ENCODE measurements around the gene POFUT2.
"Not testable (repeated sequence)": the region's sequence is repeated elsewhere in the genome, so short reads cannot be mapped to it uniquely, and the experiment has no call there.

POFUT2 gene

DNA sequence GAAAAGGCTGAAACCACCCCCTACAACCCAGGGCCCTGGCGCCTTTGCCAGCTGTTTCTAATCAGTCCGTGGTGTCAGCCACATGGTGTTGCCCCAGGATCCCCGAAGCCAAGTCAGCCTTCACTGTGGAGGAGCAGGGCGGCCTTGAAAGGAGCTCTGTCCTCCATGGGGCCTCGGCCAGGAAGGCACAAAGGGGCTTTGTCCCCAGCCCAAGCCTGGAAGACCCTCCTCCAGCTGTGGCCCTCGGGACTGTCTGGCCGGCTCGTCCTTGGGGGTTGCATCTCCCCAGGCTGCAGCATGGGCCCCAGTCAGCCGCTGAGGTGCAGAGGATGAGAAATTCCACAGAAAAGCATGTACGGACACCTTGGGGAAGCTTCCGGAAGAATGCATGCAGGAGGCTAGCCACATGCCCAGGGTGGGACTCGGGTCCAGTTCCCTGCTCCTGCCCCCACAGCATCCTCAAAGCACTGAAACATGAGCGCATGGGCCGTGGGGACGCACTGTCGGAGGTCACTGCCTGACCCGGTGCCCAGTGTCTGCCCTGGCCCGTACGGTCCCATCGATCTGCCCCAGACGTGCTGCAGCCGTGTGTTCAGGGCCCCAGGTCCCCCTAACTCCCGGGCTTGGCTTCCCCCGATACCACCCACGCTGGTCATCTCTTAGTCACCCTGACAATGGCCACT is 38.6 kb upstream of the POFUT2 start:
- no peak for DNase-seq (ENCODE audit: low spot score)

DNA sequence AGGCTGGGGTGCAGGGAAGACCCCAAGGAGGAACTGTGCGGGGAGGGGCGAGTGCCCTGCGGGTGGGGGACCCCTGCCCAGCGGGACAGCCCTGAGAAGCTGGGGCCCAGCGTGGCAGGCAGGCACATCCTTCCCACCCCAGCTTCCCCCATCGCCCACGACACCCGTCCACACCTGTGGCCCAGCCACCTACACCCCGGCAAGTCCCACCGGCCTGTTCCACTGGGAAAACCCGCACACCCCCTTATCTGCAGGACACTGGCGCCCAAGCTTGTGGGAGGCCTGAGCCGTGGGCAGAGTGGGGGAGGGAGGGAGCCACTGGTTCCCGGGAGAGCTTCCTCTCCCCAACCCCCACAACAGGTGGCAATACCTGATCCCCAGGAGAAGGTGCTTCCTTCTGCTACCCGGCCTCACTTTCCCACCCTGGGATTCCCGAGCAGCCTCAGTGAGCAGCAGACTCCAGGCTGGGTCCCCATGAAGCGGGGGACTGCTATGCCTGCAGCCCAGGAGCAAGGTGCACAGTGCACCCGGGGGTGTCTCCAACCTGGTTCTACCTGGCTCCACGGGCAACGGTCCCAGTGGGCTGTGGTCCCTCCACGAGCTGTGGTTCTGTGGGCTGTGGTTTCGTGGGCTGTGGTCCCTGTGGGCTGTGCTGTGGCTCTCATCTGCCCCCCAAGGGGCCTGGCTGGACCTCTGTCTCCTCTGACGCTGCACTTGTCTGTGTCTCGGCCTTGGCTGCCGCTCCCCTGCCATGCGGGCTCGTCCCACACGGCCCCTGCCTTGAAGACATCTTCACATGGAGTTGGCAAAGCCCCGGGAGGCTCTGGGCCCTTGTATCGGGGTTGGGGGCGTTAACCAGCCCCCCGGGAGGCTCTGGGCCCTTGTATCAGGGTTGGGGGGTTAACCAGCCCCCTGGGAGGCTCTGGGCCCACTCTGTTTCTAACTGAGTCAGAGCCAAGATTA is 37.8 kb upstream of the POFUT2 start:
- no peak for DNase-seq (ENCODE audit: low spot score)

DNA sequence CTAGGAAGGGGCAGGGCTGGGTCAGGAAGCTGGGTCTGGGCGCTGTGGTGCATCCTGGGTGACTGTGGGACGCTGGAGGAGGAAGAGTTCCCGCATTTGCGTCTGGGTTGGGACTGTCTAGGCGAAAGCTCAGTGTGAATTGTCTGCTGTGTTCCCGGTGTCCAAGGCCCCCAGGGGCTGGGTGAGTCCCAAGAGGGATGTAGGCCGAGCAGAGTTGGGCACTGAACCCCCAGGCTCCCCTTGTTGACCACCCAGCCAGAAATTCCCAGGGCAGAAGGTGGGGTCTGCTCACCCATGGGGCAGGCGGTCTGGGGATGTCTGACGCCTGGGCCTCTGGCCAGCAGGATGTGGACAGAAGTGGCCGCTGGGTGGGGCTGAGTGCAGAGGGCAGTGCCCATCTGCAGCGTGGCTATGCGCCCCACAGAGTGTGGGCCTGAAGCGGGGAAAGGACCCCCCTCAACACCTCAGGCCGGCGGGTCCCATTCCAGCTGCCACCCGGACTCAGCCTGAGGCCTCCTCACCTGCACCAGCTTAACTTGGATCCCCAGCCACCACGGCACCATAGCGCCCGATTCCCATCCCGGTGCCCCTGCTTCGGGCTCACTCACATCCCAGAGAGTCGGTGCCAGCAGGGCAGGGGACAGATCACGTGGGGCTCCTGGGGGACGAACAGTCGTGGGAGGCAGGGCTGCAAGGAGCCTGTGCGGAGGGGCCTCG is 37.0 kb upstream of the POFUT2 start:
- peak; percentile 32 for DNase-seq (ENCODE audit: low spot score)

DNA sequence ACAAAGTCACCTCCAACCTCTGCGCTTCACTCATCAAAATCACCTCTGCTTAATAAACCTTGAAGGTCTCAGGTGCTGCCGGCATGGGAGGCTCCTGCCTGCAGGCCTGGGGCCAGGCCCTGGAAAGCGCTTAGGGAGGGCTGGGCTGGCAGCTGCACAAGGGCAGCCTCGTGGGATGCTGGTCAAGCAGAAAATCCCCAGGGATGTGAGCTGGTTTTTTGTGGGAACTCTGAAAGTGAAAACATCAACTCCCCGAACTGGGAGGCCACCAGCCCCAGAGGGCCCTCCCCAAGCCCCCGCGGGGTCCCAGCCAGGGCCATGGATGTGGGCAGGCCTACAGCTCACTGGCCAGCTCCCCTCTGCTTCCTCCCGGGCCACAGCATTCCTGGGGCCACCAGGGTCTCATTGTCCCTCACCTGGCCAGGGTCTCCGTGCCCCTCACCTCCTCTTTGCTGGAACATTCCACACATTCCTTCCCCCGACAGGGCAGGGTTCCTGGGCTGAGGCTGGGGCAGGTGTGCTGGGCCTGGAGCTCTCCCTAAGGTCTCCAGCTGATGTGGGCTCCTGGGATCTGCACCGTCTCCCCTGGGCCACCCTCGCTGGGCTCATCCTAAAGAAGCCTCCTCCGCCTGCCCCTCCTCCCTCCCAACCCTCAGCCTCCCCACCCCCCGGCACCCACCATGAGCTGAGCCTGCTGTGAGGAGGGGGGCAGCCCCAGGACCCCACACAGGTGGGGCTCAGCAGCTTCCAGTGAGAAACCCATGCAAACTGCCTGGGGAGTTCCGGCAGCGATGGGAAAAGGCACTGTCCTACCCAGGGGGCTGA is 36.0 kb upstream of the POFUT2 start:
- no peak for DNase-seq (ENCODE audit: low spot score)

DNA sequence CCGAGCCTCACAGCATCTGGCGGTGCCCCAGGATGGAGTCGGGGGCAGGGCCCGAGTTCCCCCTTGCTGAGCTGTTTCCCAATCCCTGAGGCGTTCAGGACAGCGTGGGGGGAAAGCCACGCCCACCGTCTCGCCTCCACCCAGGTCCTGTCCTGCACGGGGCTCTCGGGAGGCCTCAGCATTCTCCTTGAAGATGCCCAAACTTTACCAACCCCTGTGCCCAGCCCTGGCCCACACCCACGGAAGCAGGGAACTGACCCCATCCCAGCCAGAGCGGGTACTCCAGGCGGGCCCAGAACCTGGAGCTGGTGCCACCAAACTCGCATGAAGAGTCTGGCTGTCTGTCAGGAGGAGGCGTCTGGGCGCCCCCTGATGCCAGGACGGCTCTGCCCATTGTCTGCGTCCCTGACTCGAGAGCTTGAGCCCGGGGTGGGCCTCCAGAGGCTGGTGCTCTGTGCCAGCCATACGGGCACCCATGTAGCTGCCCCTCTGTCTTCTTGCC is 35.3 kb upstream of the POFUT2 start:
- DNase-seq (ENCODE audit: low spot score): no peak

DNA sequence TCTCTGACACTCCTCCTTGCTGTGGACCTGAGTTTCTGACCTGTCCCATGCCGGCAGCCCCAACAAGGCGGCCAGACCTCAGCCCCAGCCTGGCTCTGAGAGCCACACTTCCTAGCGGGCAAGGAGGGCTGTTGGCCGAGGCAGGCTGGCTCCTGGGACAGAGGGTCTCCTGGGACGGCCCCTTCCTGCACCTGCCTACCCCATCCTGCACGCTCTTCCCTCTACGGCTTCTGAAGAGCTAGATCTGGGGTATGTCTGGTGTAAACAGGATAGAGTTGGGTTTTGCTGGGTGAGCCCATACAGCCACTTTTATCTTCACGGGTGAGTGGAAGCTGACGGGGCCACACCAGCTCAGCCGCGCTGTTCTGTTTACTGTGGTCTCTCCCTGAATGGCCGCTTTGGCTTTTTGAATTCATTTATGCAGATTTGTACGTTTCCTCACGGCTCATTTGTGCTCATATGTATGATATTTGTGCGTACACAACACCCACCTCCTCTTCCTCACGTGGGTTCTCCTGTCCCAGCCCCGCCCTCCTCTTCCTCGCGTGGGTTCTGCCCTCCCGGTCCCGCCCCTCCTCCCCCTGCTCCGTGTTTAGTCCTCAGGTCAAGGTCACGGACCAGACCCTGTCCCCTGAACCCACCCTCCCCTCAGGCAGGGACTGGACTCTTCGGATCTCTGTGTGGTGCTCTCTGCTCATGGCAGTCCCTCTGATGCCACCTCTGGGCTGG is 34.7 kb upstream of the POFUT2 start:
- no peak for DNase-seq (ENCODE audit: low spot score)

DNA sequence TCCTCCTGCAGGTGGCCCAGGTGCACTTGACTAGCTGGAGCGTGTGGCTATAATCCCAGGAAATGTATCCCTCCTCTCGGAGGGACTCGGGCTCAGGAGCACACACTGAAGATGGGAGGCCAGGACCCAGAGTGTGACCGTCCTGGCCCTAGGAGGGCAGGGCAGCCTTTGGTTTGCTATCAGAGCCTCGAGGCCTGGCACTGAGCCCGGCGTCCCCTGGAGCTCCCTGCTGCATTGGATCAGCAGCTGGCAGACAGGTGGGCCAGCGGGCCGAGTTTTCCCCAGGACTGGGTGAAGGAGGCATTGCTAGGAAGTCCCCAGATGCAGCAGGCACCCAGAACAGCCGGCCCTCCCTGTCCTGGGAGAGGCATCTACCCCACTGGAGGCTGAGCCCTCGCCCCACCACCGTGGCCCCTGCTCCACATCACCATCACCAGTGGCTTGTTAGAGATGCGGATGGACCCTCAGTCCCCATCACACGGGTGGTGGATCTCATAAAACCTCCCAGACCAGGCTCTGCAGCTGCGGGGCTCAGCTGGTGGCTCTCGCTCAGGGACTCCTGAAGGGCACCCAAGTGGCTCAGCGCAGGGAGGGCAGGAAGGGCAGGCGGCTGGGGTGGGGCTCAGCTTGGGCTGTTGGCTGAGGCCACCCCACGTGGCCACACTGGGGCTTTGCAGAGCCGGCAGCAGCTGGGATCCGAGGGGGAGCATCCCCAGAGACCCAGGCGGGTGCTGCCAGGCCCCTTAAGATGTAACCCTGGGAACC is 32.7 kb upstream of the POFUT2 start:
- no peak for DNase-seq (ENCODE audit: low spot score)

DNA sequence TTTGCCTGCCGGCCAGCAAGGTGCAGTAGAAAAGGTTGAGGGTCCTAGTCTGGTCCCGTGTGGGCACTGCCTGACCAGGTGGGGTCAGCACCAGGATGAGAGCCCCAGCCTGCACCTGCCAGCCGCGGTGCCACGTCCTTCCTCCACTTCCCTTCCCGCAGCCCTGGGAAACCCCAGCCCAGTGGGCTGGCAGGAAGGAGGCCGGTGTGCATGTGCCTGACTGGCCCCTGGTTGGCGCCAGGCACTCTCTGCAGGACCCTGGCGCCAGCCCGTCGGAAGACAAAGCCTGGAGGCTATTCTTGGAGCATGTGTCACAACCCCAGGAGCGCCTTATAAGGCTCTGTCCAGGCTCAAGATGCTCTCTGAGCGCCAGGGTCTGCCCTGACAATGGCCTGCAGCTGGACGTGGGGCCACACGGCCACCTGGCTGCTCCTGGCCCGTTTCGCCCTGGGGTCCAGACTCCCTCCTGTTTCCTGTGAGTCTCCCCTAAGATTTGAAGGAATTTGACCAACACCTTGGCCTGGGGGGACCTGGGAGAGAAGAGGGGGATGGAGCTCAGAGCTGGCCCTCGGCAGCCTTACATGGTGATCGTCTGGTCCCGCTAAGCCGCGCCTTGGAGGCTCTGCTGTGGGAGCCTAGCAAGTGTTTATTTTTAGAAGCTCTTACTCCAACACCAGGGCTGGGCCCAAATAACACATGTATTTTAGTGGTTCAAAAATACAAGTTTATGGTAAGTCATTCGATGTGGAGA is 31.9 kb upstream of the POFUT2 start:
- no peak for DNase-seq (ENCODE audit: low spot score)

DNA sequence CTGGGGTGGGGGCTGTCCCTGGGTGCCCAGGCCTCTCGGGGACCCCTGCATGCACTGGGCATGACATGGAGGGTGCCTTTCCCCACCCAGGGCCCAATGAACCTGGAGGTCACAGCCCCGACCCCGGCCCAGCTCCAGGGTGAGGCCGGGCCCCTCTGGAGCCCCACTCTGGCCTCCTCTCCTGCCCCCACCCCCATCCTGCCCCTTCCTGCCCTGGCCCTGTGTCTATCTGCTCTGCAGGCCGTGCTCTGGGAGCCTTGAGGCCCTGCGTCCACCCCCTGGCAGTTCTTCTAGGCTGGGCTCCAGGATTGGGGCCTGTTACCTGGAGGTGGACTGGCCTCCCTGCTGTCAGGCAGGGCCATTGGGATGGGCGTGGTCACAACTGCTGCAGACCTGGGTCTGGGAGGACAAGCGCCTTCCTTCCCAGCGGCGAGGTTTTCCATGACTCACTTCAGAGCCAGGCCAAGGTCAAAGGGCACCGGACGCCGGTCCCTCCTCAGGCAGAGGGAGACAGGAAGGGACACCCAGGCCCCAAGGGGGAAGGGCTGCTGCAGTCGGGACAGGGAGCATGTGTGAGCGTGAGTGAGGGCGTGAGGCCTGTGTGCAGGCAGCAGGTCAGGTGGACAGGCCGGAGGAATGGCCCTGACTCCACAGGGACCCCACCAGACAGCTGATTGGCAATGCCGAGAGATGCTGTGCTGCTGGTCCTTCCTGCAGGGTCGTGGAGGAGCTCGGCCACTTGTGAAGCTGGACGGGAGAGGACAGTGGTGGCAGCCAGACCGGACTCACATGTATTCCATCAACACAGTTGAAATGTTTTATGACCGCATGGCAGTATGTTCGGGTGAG is 31.1 kb upstream of the POFUT2 start:
- DNase-seq (ENCODE audit: low spot score): no peak

DNA sequence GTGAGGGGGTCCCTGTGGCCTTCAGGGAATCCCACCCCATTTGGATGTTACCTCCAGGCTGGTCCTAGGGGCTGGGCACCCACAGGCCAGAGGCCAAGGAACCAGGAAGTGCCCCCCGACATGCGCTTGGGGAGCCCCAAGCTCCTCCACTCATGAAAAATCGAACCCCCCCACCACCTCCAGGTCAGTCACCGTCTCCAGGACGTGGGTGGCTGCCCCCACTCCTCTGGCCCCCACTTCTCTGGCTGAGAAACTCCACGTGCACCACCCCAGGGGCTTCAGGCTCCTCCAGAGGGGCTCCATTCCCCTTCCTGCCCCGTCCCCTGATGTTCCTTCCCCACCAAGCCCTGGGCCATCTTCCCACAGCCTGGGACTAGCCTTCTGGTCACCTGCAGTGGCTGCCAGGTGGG is 30.5 kb upstream of the POFUT2 start:
- DNase-seq (ENCODE audit: low spot score): no peak

DNA sequence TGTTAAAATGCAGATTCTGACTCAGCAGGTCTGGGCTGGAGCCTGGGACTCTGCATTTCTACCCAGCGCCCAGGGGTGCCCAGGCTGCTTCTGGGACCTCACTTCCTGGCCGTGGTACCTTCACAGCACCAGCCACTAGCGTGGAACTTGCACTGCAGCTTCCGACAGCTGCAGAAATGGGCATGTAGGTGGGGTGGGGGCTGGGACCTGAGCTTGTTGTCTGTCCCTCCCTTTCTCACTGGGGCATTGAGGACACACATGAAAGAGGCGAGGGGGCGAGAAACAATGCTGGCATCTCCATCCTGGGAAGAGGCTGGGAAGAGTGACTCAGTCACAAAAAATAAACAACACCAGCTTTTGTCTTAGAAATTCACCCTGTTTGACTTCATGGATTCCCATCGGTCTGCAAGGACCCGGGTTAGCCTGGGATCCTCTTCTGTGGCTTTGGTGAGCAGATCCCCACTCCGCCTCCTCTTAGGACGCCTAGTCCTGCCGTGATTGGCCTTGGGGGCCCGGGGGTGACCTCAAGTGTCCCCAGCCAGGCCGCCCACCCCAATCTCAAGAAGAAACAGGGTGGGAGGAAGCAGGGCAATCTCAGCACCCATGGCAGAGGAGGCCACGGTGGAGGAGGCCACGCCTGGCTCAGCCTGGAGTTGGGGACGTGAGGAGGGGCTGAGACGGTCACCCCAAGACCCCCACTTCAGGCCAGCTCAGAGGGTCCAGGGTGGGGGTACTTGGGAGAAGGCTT is 29.9 kb upstream of the POFUT2 start:
- no peak for DNase-seq (ENCODE audit: low spot score)

DNA sequence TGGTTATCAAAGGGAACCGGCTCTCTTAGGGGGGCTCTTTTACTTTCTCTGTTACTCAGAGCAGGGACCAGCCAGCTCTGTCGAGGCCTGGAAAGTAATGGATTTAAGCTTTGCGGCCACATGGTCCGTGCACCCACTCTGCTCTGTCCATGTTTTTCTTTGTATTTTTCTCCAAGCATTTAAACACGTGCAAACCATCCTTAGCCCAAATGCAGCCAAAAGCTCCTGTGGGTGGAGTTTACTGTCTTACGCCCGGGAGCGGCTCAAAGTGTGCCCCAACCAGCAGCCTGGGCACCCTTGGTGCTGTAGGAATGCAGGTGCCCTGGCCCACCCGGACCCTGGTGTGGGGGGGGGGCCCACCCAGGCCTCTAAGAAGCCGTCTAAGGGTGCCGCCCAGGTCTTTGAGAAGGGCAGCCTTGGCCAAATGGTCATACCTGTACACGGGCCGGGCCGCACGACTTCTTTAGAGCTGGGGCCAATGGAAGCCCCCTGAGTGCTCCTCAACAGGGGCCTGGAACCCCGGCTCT is 29.2 kb upstream of the POFUT2 start:
- DNase-seq (ENCODE audit: low spot score): no peak

DNA sequence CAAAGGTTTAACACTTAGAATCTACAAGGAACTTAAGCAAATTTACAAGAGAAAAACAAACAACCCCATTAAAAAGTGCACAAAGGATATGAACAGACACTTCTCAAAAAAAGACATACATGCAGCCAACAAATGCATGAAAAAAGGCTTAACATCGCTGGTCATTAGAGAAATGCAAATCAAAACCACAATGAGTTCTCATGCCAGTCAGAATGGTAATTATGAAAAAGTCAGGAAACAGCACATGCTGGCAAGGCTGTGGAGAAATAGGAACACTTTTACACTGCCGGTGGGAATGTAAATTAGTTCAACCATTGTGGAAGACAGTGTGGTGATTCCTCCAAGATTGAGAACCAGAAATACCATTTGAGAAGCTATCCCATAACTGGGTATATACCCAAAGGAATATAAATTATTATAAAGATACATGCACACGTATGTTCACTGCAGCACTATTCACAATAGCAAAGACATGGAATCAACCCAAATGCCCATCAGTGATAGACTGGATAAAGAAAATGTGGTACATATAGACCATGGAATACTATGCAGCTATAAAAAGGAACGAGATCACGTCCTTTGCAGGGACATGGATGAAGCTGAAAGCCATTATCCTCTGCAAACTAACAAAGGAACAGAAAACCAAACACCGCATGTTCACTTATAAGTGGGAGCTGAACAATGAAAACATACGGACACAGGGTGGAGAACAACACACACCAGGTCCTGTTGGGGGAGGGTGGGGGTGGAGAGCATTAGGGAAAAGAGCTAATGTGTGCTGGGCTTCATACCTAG is 28.2 kb upstream of the POFUT2 start:
- DNase-seq (ENCODE audit: low spot score): not testable (repeated sequence)

DNA sequence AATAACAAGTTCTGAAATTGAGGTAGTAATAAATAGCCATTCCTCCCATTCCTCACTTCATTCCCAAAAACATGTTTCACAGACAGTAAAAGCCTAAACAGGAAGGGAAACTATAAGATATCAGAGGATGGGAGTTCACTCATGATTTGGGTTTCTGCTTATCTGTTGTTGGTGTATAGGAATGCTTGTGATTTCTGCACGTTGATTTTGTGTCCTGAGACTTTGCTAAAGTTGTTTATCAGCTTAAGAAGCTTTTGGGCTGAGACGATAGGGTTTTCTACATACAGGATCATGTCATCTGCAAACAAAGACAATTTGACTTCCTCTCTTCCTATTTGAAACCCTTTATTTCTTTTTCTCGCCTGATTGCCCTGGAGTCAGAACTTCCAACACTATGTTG is 26.0 kb upstream of the POFUT2 start:
- DNase-seq (ENCODE audit: low spot score): no peak

DNA sequence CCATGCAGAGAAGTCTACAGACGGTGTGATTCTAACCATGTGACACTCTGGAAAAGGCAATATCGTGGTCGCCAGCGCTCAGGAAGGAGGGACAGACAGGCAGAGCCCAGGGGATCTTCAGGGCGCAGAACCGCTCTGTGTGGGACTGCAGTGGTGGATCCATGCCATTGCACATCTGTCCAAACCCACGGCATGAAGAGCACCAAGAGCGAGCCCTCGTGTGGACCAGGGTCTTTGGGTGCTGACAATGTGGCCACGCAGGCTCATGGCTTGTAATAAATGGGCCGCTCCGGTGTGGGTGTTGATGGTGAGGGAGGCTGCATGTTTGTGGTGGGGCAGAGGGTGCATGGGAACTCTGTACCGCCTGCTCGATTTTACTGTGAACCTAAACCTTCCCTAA is 25.3 kb upstream of the POFUT2 start:
- no peak for DNase-seq (ENCODE audit: low spot score)

DNA sequence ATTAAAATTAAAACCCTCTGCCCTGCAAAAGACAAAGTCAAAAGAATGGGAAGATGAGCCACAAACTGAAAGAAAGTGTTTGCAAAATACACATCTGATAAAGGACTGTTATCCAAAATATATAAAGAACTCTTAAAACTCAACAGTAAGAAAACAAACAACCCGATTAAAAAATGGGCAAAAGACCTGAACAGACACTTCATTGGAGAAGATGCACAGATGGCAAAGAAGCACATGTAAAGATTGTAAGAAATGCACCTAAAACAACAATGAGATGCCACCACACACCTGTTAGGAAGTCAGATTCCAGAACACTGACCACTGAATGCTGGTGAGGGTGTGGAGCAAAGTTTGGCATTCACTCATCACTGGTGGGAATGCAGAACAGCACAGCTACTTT is 24.6 kb upstream of the POFUT2 start:
- DNase-seq (ENCODE audit: low spot score): no peak

DNA sequence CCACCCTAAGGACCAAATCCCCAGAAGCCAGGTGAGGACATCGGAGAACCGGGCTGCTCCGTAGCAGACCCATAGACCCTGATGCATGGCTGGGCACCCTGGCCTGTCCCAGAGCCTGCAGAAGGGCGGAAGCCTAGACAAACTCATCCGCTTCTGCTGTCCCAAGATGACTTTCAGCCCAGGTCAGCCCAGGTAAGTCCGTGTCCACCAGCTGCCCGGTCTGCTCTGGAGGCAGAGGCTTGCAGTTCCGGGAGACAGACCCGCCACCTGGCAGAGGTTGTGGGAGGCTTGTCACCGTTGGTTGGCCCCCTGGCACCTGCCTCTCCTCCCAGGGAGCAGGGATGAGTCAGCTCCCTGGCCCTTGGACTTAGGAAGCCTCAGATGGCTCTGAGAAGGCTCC is 22.8 kb upstream of the POFUT2 start:
- DNase-seq (ENCODE audit: low spot score): no peak

Measured in cerebellar cortex (tissue), 1 donor.